SK-N-SH (cell line): ENCODE measurements around the gene ARL14.

ENCODE experiments used
- CTCF ChIP-seq: fragments of 200-600 bp; sonication (generic); IDR thresholded peaks from 2 replicates; pipeline ENCODE4 v1.6.1; 2017; ENCODE audit warnings: antibody characterized with exemption, mild to moderate bottlenecking, moderate library complexity
- EP300 ChIP-seq, 2 experiments: IDR thresholded peaks; 2 replicates each; pipeline versions ENCODE4 v1.4.0 to v1.6.1; 2012; ENCODE audit warnings: borderline replicate concordance in 1 of 2, low read depth in 1 of 2, low read length in 1 of 2
- EZH2phosphoT487 ChIP-seq: fragments of 200-600 bp; sonication (generic); IDR thresholded peaks from 2 replicates; pipeline ENCODE4 v1.6.1; 2017; ENCODE audit warnings: low read depth, mixed run types, mild to moderate bottlenecking, antibody characterized with exemption, moderate library complexity, borderline replicate concordance
- FOSL2 ChIP-seq: IDR thresholded peaks from 2 replicates; pipeline ENCODE4 v1.4.0; 2012; ENCODE audit warnings: low read depth, mild to moderate bottlenecking, moderate library complexity, borderline replicate concordance
- JUND ChIP-seq: IDR thresholded peaks from 2 replicates; pipeline ENCODE4 v1.4.0; 2012
- NFIC ChIP-seq: IDR thresholded peaks from 2 replicates; pipeline ENCODE4 v1.4.0; 2012; ENCODE audit warnings: borderline replicate concordance
- NRF1 ChIP-seq: IDR thresholded peaks from 2 replicates; pipeline ENCODE4 v1.6.1; 2012; ENCODE audit warnings: low read depth, mild to moderate bottlenecking, low read length
- RAD21 ChIP-seq: IDR thresholded peaks from 2 replicates; pipeline ENCODE4 v1.6.1; 2012; ENCODE audit warnings: mild to moderate bottlenecking, low read length
- RXRA ChIP-seq: IDR thresholded peaks from 2 replicates; pipeline ENCODE4 v1.4.0; 2012; ENCODE audit warnings: low read depth, mild to moderate bottlenecking, borderline replicate concordance
- SIN3A ChIP-seq: IDR thresholded peaks from 2 replicates; pipeline ENCODE4 v1.6.1; 2012; ENCODE audit warnings: low read depth, mild to moderate bottlenecking, low read length, moderate library complexity, borderline replicate concordance
- SMC3 ChIP-seq: IDR thresholded peaks from 2 replicates; pipeline ENCODE4 v1.6.1; 2012; ENCODE audit warnings: low read depth, low read length, improper control_type of control experiment
- TAF1 ChIP-seq: IDR thresholded peaks from 2 replicates; pipeline ENCODE4 v1.6.1; 2012; ENCODE audit warnings: low read depth, mild to moderate bottlenecking, low read length, moderate library complexity, borderline replicate concordance
- USF2 ChIP-seq: fragments of 150-350 bp; IDR thresholded peaks from 2 replicates; pipeline ENCODE4 v1.6.1; 2017; ENCODE audit warnings: antibody characterized with exemption, low read length, low read depth, borderline replicate concordance

DNA sequence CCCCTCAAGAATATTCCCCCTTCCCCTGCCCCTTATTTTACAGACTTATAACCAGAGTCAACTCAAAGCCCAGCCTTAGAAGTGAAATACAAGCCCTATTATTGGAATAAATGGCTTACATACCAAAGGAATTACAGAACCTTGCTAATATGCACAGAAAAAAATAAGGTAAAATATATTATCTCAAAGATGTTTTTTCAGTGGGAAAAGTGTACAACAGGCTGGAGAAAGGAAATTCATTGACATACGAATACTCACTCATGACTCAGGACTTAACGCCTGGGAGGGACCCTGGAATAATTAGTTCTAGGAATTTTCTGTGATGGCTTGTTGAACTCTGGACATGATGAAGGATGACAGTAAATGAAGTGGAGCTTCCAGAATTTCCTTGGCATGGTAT is 27.0 kb downstream of the ARL14 start:
- TF ChIP-seq CTCF (no peak), SIN3A (no peak), FOSL2 (no peak), SMC3 (no peak), RXRA (no peak), NRF1 (no peak), EP300 (IDR thresholded peaks at IDR 0.05; ENCODE audit: borderline replicate concordance in 1 of 2, low read depth in 1 of 2, low read length in 1 of 2) (no peak), NFIC (no peak), TAF1 (no peak), EZH2phosphoT487 (no peak), JUND (no peak), USF2 (no peak), RAD21 (no peak)
